ENCODE measurements around the gene TMSB10. TPM values are rescaled to one million over a fixed set of nuclear protein-coding genes. Genes with fewer than 3 reads are reported as not detected.

TMSB10 gene
- total RNA-seq (2021) (2,146 and 2,488 TPM in 2 replicates), Bru-seq, nascent RNA (percentile 100 among the genes with signal in this experiment), BruChase-seq, experiment 1, labeled RNA remaining after a 2-hour chase (percentile 100 among the genes with signal in this experiment), BruChase-seq, experiment 2, labeled RNA remaining after a 6-hour chase (percentile 100 among the genes with signal in this experiment)
- long read RNA-seq, transcript TMSB10-201 (3 exons, 496 nt), result major isoform, 2,000 of 3,536 reads
- long read RNA-seq, partial matches to known transcripts, result 1,495 of 3,536 reads
- long read RNA-seq, other reads (novel, unspliced or antisense), result 41 of 3,536 reads

DNA sequence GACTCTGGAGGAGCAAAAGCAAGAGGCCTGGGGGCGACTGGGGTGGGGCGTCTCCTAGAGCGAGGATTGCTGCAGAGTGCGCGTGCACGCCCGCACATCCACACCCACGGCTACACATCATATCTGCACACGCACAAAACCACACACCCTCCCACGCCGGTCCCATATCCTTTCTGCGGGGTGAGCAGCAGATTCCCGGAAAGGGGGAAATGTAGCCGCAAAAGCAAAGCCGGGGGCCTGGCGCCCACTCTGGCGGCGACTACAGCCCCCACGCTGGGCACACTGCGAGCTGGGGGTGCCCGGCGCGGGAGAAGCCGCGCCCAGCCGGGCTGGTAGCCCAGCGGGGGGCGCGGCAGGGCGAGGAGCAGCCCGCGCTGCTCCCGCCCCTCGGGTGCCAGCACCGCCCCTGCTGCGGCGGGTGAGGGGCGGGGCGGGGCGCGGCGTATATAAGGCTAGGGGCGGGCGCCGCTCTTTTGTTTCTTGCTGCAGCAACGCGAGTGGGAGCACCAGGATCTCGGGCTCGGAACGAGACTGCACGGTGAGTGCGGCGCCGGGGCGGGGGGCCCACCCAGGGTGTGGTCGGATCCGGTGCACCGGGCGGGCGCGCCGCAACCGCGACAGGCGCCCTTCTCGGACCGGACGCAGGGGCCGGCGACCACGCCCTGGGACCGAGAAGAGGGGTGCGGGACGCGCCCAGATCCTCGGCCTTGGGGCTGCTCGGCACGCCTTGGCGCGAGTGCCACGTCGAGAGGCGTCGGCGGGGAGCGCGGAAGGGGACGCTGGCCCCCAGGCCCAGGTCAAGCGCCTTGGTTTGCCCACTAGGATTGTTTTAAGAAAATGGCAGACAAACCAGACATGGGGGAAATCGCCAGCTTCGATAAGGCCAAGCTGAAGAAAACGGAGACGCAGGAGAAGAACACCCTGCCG is at the start of gene TMSB10:
Gene TMSB10, plus strand, starts transcription at position 476 of the 927 bp plus-strand sequence.
- no TSS peak for BruUV-seq (replicated peaks)
- no peaks in the 10 kb centered on the region for H3K27me3 ChIP-seq (replicated peaks; ENCODE audit: insufficient read depth, low read depth, low read length, poor library complexity)

GRCh38 chr2:84855731-84856130 is 49.7 kb upstream of the TMSB10 start:
- no TSS peak for BruUV-seq (replicated peaks)
- POLR2A ChIA-PET (ENCODE audit: low non-redundant PET), result no interaction called here
- CTCF ChIA-PET, result no interaction called here
- H3K27ac ChIP-seq (ENCODE audit: low read depth, low read length, poor library complexity, severe bottlenecking), result no peak overlapping the region
- intact Hi-C loops (cut with micrococcal nuclease; ENCODE audit: unreplicated experiment), result loop anchor here (5.0 kb wide), 1 partner anchor 358 kb away; no protein-coding TSS in a partner anchor
- no peaks in the 10 kb centered on the region for H3K36me3 ChIP-seq (ENCODE audit: insufficient read depth, low read length, poor library complexity, severe bottlenecking)
- no peak overlapping the region for H3K4me3 ChIP-seq (ENCODE audit: low read depth, low read length, poor library complexity, severe bottlenecking)
- TF ChIP-seq EZH2 (IDR thresholded peaks at IDR 0.05; ENCODE audit: borderline replicate concordance, low read depth, low read length, poor library complexity, severe bottlenecking), result no peak
- TF ChIP-seq, protein P1, sequence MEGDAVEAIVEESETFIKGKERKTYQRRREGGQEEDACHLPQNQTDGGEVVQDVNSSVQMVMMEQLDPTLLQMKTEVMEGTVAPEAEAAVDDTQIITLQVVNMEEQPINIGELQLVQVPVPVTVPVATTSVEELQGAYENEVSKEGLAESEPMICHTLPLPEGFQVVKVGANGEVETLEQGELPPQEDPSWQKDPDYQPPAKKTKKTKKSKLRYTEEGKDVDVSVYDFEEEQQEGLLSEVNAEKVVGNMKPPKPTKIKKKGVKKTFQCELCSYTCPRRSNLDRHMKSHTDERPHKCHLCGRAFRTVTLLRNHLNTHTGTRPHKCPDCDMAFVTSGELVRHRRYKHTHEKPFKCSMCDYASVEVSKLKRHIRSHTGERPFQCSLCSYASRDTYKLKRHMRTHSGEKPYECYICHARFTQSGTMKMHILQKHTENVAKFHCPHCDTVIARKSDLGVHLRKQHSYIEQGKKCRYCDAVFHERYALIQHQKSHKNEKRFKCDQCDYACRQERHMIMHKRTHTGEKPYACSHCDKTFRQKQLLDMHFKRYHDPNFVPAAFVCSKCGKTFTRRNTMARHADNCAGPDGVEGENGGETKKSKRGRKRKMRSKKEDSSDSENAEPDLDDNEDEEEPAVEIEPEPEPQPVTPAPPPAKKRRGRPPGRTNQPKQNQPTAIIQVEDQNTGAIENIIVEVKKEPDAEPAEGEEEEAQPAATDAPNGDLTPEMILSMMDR (conservative IDR thresholded peaks at IDR 0.05; ENCODE audit: low read depth, low read length), result no peak
- no peaks in the 10 kb centered on the region for H3K4me1 ChIP-seq (ENCODE audit: insufficient read depth, low read length, poor library complexity, severe bottlenecking)
- H3K9me3 ChIP-seq (ENCODE audit: low read depth, low read length, poor library complexity, severe bottlenecking), result no peaks in the 10 kb centered on the region
- DNase-seq (ENCODE audit: low spot score), result no peak
- H3K27me3 ChIP-seq (replicated peaks; ENCODE audit: insufficient read depth, low read depth, low read length, poor library complexity), result peaks cover 2% of the 10 kb centered on the region

More for the DNA sequence above, at the start of gene TMSB10:
- intact Hi-C loops (cut with micrococcal nuclease; ENCODE audit: unreplicated experiment), result loop anchor here (2.0 kb wide), 1 partner anchor 19 kb away; no protein-coding TSS in a partner anchor
- Histone ChIP-seq H3K4me3 (ENCODE audit: low read depth, low read length, poor library complexity, severe bottlenecking) (peak within 1 kb of the TSS; percentile 96), H3K9me3 (ENCODE audit: low read depth, low read length, poor library complexity, severe bottlenecking) (no peaks in the 10 kb centered on the region), H3K36me3 (ENCODE audit: insufficient read depth, low read length, poor library complexity, severe bottlenecking) (peaks cover 9% of the 10 kb centered on the region), H3K4me1 (ENCODE audit: insufficient read depth, low read length, poor library complexity, severe bottlenecking) (peaks cover 13% of the 10 kb centered on the region), H3K27ac (ENCODE audit: low read depth, low read length, poor library complexity, severe bottlenecking) (peak within 1 kb of the TSS; percentile 96)
- TF ChIP-seq EZH2 (IDR thresholded peaks at IDR 0.05; ENCODE audit: borderline replicate concordance, low read depth, low read length, poor library complexity, severe bottlenecking), result no peak
- TF ChIP-seq, protein P1 (conservative IDR thresholded peaks at IDR 0.05; ENCODE audit: low read depth, low read length), result no peak
- CTCF ChIA-PET, result interaction anchor here (1.0 to 1.2 kb wide), 2 partner anchors 21 to 23 kb away, joined by 3 to 4 read pairs; no protein-coding TSS in a partner anchor
- POLR2A ChIA-PET (ENCODE audit: low non-redundant PET), result interaction anchor here (0.6 to 1.4 kb wide), 4 partner anchors 8 to 27 kb away, joined by 3 to 5 read pairs (median 5); no protein-coding TSS in a partner anchor
- peak; percentile 90 for DNase-seq (ENCODE audit: low spot score)

DNA sequence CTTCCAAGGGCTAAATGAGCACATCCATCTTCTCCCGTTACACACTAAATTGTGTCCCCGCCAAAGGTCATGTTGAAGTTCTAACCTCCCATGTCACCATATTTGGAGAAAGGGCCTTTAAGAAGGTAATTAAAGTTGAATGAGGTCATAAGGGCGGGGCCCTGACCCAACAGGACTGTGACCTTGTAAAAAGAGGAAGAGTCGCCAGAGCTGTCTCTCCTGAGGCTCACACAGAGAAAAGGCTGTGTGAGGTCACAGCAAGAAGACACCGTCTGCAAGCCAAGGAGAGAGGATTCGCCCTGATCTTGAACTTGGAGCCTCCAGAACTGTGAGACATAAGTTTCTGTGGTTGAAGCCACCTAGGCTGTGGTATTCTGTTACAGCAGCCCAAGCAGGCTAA is 48.7 kb upstream of the TMSB10 start:
- no peak for DNase-seq (ENCODE audit: low spot score)
- Histone ChIP-seq H3K9me3 (ENCODE audit: low read depth, low read length, poor library complexity, severe bottlenecking) (no peaks in the 10 kb centered on the region), H3K4me3 (ENCODE audit: low read depth, low read length, poor library complexity, severe bottlenecking) (no peak overlapping the region), H3K36me3 (ENCODE audit: insufficient read depth, low read length, poor library complexity, severe bottlenecking) (no peaks in the 10 kb centered on the region), H3K4me1 (ENCODE audit: insufficient read depth, low read length, poor library complexity, severe bottlenecking) (no peaks in the 10 kb centered on the region), H3K27me3 (replicated peaks; ENCODE audit: insufficient read depth, low read depth, low read length, poor library complexity) (peaks cover 5% of the 10 kb centered on the region), H3K27ac (ENCODE audit: low read depth, low read length, poor library complexity, severe bottlenecking) (no peak overlapping the region)
- TF ChIP-seq, protein P1 (conservative IDR thresholded peaks at IDR 0.05; ENCODE audit: low read depth, low read length), result no peak
- TF ChIP-seq EZH2 (IDR thresholded peaks at IDR 0.05; ENCODE audit: borderline replicate concordance, low read depth, low read length, poor library complexity, severe bottlenecking), result no peak
- POLR2A ChIA-PET (ENCODE audit: low non-redundant PET), result no interaction called here
- CTCF ChIA-PET, result no interaction called here
- no TSS peak for BruUV-seq (replicated peaks)
- intact Hi-C loops (cut with micrococcal nuclease; ENCODE audit: unreplicated experiment), result loop anchor here (5.0 kb wide), 1 partner anchor 359 kb away; no protein-coding TSS in a partner anchor

Data from A673 (cell line).